ENCODE data around the gene ITGB6. TPM values are rescaled to one million over a fixed set of nuclear protein-coding genes. Genes with fewer than 3 reads are reported as not detected.
A peak's percentile ranks its signal among the peaks of the same experiment; 100 is the strongest.

The ITGB6 gene
- total RNA-seq, 1 donor from 2014 or later: 21.1 TPM

DNA sequence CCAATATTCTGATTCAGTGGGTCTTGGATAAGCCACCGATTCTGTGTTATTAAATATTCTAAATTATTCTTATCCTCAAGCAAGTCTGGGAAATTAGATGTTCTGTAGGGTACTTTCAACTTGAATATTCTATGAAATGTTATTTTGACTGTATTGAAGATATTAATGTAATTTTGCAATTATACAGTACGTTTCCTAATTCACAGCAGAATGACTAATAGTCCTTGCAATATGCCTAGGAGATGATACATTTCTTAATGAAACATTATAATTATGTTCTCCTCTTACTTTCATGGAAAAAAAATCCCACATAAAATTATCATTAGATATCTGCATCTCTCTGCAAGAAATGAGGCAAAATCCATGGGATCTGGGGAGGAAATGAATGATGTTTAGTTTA, 91.4 kb downstream of the ITGB6 start:
- Histone ChIP-seq H3K27me3 (ENCODE audit: control insufficient read depth, insufficient read depth, low read length) (no peaks in the 10 kb centered on the region), H3K36me3 (ENCODE audit: control insufficient read depth, insufficient read depth, low read length) (peaks cover 11% of the 10 kb centered on the region), H3K4me3 (ENCODE audit: low read depth, low read length) (no peak overlapping the region)
- FAIRE-seq (no peak), DNase-seq (ENCODE audit: low read depth) (no peak)
- TF ChIP-seq, protein P1, sequence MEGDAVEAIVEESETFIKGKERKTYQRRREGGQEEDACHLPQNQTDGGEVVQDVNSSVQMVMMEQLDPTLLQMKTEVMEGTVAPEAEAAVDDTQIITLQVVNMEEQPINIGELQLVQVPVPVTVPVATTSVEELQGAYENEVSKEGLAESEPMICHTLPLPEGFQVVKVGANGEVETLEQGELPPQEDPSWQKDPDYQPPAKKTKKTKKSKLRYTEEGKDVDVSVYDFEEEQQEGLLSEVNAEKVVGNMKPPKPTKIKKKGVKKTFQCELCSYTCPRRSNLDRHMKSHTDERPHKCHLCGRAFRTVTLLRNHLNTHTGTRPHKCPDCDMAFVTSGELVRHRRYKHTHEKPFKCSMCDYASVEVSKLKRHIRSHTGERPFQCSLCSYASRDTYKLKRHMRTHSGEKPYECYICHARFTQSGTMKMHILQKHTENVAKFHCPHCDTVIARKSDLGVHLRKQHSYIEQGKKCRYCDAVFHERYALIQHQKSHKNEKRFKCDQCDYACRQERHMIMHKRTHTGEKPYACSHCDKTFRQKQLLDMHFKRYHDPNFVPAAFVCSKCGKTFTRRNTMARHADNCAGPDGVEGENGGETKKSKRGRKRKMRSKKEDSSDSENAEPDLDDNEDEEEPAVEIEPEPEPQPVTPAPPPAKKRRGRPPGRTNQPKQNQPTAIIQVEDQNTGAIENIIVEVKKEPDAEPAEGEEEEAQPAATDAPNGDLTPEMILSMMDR (IDR thresholded peaks at IDR 0.05; ENCODE audit: insufficient read depth, low read length, severe bottlenecking): no peak

DNA sequence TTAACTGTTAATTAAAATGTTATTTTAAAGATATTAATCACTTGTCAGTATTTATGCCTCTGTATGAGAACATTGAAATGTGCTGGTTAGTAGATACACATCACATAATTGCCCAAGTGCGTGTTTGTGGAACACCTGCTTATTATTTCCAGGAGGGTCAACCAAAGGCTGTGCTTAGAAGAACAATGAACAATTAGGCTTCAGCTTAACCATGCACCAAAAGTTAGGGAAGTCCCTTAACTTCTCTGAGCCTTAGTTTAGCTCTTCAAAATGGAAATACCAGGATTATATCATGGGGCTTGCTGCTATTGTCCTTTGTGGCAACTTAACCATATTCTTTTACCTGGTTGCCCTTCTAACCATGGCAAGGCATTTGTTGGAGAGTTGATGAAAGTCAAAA, 94.7 kb downstream of the ITGB6 start:
- FAIRE-seq (no peak), DNase-seq (ENCODE audit: low read depth) (no peak)
- H3K36me3 ChIP-seq (ENCODE audit: control insufficient read depth, insufficient read depth, low read length): peaks cover 15% of the 10 kb centered on the region
- no peaks in the 10 kb centered on the region for H3K27me3 ChIP-seq (ENCODE audit: control insufficient read depth, insufficient read depth, low read length)
- H3K4me3 ChIP-seq (ENCODE audit: low read depth, low read length): no peak overlapping the region
- TF ChIP-seq, protein P1 (IDR thresholded peaks at IDR 0.05; ENCODE audit: insufficient read depth, low read length, severe bottlenecking): no peak

DNA sequence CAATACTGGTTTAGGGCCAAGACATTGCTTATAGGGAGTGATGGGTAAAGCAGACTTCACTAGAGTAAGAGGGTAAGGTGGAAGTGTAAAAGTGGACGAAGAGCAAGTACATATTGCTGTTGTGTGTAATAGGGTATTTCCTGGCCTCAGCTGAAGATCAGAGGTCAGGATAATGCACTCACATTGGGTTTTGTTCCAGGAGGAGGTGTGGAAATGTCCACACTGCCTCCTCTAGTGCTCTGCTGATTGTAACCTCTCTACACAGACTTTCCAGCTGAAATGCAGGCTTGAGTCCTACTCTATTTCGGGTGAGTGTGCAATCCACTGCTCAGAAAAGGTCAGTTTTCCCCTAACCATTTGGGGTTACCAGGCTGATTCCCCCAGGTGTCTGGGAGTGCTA, 96.0 kb downstream of the ITGB6 start:
- H3K4me3 ChIP-seq (ENCODE audit: low read depth, low read length): no peak overlapping the region
- no peak for DNase-seq (ENCODE audit: low read depth)
- H3K27me3 ChIP-seq (ENCODE audit: control insufficient read depth, insufficient read depth, low read length): no peaks in the 10 kb centered on the region
- H3K36me3 ChIP-seq (ENCODE audit: control insufficient read depth, insufficient read depth, low read length): peaks cover 15% of the 10 kb centered on the region
- FAIRE-seq: peak; percentile 18
- TF ChIP-seq, protein P1 (IDR thresholded peaks at IDR 0.05; ENCODE audit: insufficient read depth, low read length, severe bottlenecking): no peak

DNA sequence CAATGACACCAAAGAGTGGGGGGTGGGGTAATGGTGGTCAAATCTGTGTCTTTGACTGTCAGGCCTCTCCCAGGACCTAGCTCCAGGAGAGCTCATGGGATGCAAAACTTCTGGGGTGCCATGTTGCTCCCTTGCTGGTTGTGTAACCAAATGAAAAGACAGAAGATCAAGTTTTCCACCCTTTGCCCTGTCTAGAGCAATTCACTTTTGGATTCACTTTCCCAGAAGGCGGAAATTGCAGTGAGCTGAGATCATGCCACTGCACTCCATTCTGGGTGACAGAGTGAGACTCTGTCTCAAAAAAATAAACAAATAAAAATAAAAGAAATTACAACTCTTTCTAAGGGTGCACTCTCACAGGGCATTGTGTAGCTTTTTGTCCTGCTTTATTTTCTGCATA, 102.7 kb downstream of the ITGB6 start:
- no peaks in the 10 kb centered on the region for H3K27me3 ChIP-seq (ENCODE audit: control insufficient read depth, insufficient read depth, low read length)
- DNase-seq (ENCODE audit: low read depth): no peak

DNA sequence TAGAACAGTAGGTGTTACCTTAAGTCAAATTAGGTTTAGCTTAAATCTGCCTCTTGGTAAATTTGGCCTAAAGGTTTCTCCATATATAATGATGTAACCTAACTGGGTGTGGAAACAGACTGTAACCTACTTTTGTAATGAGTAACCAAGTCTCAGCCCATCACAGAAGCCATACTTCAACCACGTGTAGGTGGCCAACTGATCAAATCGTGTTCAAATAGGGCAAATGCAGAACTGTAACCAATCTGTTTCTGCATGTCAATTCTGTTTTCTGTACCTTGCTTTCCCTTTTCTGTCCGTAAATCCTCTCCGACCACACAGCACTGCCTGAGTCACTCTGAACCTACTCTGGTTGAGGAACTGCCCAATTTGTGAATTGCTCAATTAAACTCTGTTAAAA, 103.7 kb downstream of the ITGB6 start:
- H3K4me3 ChIP-seq (ENCODE audit: low read depth, low read length): no peak overlapping the region
- DNase-seq (ENCODE audit: low read depth) (peak; percentile 85), FAIRE-seq (peak; percentile 23)
- TF ChIP-seq, protein P1 (IDR thresholded peaks at IDR 0.05; ENCODE audit: insufficient read depth, low read length, severe bottlenecking): no peak
- H3K27me3 ChIP-seq (ENCODE audit: control insufficient read depth, insufficient read depth, low read length): no peaks in the 10 kb centered on the region
- no peaks in the 10 kb centered on the region for H3K36me3 ChIP-seq (ENCODE audit: control insufficient read depth, insufficient read depth, low read length)

More for the DNA sequence above, 102.7 kb downstream of the ITGB6 start:
- no peak for FAIRE-seq
- TF ChIP-seq, protein P1 (IDR thresholded peaks at IDR 0.05; ENCODE audit: insufficient read depth, low read length, severe bottlenecking): no peak
- Histone ChIP-seq H3K4me3 (ENCODE audit: low read depth, low read length) (no peak overlapping the region), H3K36me3 (ENCODE audit: control insufficient read depth, insufficient read depth, low read length) (peaks cover under 1% of the 10 kb centered on the region)

DNA sequence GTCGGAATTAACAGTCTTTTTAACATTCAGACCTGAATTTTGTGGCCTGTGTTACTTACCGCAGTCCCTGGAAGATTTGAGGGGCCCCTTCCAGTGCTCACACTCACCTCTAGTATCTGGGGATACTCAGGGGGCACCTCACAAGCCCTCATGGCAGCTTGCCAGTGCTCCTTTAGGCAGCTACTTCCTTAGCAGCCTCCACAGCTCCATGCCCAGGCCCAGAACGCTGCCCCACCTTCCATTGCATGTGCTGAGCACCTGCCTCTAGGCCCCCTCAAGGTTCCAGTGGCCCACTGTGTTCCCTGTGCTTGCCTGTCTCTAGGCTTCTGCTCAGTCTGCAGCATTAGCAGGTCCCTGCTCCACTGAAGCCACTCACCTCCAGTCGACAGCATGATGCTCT, 107.6 kb downstream of the ITGB6 start:
- FAIRE-seq (no peak), DNase-seq (ENCODE audit: low read depth) (no peak)
- TF ChIP-seq, protein P1 (IDR thresholded peaks at IDR 0.05; ENCODE audit: insufficient read depth, low read length, severe bottlenecking): no peak
- no peaks in the 10 kb centered on the region for H3K27me3 ChIP-seq (ENCODE audit: control insufficient read depth, insufficient read depth, low read length)
- H3K36me3 ChIP-seq (ENCODE audit: control insufficient read depth, insufficient read depth, low read length): no peaks in the 10 kb centered on the region
- no peak overlapping the region for H3K4me3 ChIP-seq (ENCODE audit: low read depth, low read length)

All from bronchial epithelial cell (primary cell).